K562 treated with DMSO at 1 percent for 12 hours (cell line): ENCODE measurements around the gene SLC19A2. TPM values are rescaled to one million over a fixed set of nuclear protein-coding genes. Genes with fewer than 3 reads are reported as not detected.

Experiments
- total RNA-seq: library from RNA; unstranded; fragments of 300-600 nt; gene quantifications from 2 replicates; pipeline ENCODE4 v1.2.3, GENCODE V29; 2022; ENCODE audit not compliant: insufficient read depth

SLC19A2 gene
- 4.3 and 13.4 TPM in 2 replicates for total RNA-seq

DNA sequence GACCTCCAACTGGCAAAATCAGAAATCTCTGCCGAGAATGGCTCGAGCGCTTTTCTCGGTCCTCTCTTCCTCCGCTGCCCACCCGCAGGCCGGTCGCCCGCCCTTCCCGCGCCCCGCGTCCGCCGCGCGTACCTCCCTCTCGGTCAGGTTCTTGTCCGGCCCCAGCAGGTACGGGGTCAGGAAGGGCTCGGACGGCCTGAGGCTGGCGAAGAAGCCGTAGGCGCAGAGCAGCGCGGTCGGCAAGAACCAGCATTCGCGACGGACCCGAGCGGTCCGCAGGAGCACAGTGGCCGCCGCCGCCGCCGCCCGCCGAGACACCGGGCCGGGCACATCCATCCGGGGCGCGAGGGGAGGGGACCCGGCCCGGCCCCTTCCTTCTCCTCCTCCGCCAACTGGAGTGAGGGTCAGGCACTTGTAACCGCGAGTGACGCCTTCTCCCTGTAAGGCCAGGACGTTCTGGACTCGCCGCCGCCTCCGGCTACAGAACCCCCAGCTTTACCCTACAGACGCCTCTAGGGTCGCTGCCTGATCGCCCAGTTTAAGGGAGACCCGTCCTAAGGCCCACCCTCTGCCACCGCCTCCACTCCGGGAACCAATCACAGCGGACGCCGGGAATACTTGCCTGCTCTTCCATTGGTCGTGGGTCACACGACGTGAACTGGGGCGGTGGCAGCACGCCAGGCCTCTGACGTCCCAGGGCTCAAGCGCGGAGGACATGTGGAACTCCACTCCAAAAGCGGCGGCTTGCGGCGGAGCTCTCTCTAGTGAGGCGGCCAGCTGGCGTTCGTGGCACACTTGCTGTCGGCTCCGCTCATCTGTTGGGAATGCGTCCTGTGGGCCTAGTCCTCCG, at the start of gene SLC19A2:
SLC19A2 (minus strand) TSS at position 514 of the 850 bp plus-strand sequence; CDS start at position 336, 178 bp downstream.

DNA sequence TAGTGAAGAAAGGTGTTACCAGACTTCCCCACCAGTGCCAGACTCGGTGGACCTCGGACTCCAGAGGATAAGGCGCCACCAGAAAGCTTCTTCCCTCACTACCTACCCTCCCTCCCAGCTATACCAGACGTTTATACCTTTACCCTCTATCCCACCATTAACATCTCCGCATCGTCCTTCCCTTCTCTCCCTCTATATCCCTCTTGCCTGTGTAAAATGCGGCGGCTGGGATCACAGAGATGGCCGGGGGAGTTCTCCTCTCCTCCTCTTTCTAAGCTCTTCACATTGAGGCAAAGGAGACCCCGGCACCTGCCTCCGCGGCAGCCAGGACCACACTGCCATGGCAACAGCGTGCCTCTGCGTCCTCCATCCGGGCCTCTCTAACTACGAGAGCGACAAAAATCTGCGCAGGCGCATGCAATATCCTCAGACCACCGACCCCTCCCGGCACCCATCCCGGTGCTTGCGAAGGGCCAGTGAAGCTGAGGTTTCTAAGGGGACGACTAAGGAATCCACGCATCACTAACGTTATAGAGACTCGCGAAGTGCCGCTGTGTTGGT, 58.6 kb downstream of the SLC19A2 start, which contains the start of gene CCDC181:
CCDC181 (minus strand) TSS at position 394 of the 561 bp plus-strand sequence. CDS start 2,547 bp downstream, outside the sequence.

Other genes starting within 250 kb of the SLC19A2 start
- 17.9 and 18.1 TPM in 2 replicates for gene NME7, start 118.1 kb downstream of the SLC19A2 start, total RNA-seq
- gene BLZF1, start 117.7 kb downstream of the SLC19A2 start, total RNA-seq: 6.5 and 15.1 TPM in 2 replicates
- not detected in 2 replicates for gene CCDC181, start 58.5 kb downstream of the SLC19A2 start, total RNA-seq
- gene F5, start 100.5 kb upstream of the SLC19A2 start, total RNA-seq: not detected in 2 replicates
- gene SELP, start 144.2 kb upstream of the SLC19A2 start, total RNA-seq: not detected in 2 replicates
- gene SELL, start 225.7 kb upstream of the SLC19A2 start, total RNA-seq: not detected in 2 replicates
- not detected in 2 replicates for gene SELE, start 248.1 kb upstream of the SLC19A2 start, total RNA-seq